ENCODE results near the gene DCBLD1. TPM values are rescaled to one million over a fixed set of nuclear protein-coding genes. Genes with fewer than 3 reads are reported as not detected.
A peak's percentile ranks its signal among the peaks of the same experiment; 100 is the strongest.

DCBLD1 gene
- total and polyA plus RNA-seq, 2 of the 13 experiments (the other 11 are each of a cell fraction or from before 2014, with no cell fraction given): 23.2 to 41.5 TPM

- TF ChIP-seq ZNF235 (CRISPR knock-in tag; IDR thresholded peaks at IDR 0.05; ENCODE audit: borderline replicate concordance) (peak; percentile 0; the same call in 1 of the 2 replicates), KDM3A (CRISPR knock-in tag; IDR thresholded peaks at IDR 0.05; ENCODE audit: low read depth) (peak; percentile 86), ZNF367 (CRISPR knock-in tag; IDR thresholded peaks at IDR 0.05; ENCODE audit: borderline replicate concordance) (peak; percentile 78; the same call in 1 of the 2 replicates), ZNF710 (CRISPR knock-in tag; IDR thresholded peaks at IDR 0.05; ENCODE audit: borderline replicate concordance) (peak; percentile 98), ZNF678 (CRISPR knock-in tag; IDR thresholded peaks at IDR 0.05) (no peak), CTCF (CRISPR knock-in tag; IDR thresholded peaks at IDR 0.05) (peak; percentile 40), HNRNPH1 (optimal IDR thresholded peaks at IDR 0.05; ENCODE audit: low read depth, low read length) (no peak), ZNF883 (CRISPR knock-in tag; IDR thresholded peaks at IDR 0.05; ENCODE audit: not compliant biosample characterization) (no peak), CREM (IDR thresholded peaks at IDR 0.05) (peak; percentile 7; the same call in 1 of the 2 replicates), CREM (CRISPR knock-in tag; IDR thresholded peaks at IDR 0.05) (no peak), ZNF224 (CRISPR knock-in tag; IDR thresholded peaks at IDR 0.05) (0 out of 2 replicates have a peak, but pooled peaks have one; percentile 7), DMAP1 (CRISPR knock-in tag; IDR thresholded peaks at IDR 0.05) (peak; percentile 75), SALL1 (CRISPR knock-in tag; IDR thresholded peaks at IDR 0.05) (peak; percentile 97), ZNF512 (CRISPR knock-in tag; IDR thresholded peaks at IDR 0.05) (no peak), GABPB1 (CRISPR knock-in tag; IDR thresholded peaks at IDR 0.05) (peak; percentile 77), ZFYVE20 (CRISPR knock-in tag; IDR thresholded peaks at IDR 0.05; ENCODE audit: borderline replicate concordance, low read depth) (no peak), ZBTB21 (CRISPR knock-in tag; IDR thresholded peaks at IDR 0.05) (0 out of 2 replicates have a peak, but pooled peaks have one; percentile 22), PBX2 (CRISPR knock-in tag; IDR thresholded peaks at IDR 0.05) (no peak)
- TF ChIP-seq, protein P1, sequence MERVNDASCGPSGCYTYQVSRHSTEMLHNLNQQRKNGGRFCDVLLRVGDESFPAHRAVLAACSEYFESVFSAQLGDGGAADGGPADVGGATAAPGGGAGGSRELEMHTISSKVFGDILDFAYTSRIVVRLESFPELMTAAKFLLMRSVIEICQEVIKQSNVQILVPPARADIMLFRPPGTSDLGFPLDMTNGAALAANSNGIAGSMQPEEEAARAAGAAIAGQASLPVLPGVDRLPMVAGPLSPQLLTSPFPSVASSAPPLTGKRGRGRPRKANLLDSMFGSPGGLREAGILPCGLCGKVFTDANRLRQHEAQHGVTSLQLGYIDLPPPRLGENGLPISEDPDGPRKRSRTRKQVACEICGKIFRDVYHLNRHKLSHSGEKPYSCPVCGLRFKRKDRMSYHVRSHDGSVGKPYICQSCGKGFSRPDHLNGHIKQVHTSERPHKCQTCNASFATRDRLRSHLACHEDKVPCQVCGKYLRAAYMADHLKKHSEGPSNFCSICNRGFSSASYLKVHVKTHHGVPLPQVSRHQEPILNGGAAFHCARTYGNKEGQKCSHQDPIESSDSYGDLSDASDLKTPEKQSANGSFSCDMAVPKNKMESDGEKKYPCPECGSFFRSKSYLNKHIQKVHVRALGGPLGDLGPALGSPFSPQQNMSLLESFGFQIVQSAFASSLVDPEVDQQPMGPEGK (CRISPR knock-in tag; IDR thresholded peaks at IDR 0.05): peak; percentile 88
Measured at GRCh38 chr6:117481278-117481925, 1.1 kb upstream of the DCBLD1 start (continued).
